Measurements from ENCODE around the gene FTCDNL1. TPM values are rescaled to one million over a fixed set of nuclear protein-coding genes. Genes with fewer than 3 reads are reported as not detected.

FTCDNL1 gene
- total RNA-seq, 2 experiments from 2014 or later: 1.7 to 2.0 TPM

DNA sequence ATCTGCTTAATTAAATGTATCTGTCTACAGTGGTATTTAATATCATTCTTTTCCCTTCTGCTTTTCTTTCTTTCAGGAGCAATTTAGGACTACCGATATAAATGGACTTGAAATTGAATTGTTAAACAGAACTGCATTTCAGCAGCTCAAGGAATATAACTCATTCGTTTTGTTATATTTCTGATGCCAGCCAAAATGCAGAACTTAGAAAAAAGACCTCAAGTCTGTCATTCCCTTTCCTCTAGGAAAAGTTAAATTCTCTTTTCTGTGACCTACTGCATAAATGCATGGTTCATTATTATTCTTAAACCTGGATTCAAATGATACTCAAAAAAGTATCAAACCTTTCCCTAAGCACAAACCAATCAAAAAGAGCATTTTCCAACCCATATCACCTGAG is 21.4 kb downstream of the FTCDNL1 start:
- H3K36me3 Mint-ChIP-seq: no peaks in the 10 kb centered on the region
- H3K4me1 Mint-ChIP-seq: no peaks in the 10 kb centered on the region
- H3K9me3 Mint-ChIP-seq: no peaks in the 10 kb centered on the region
- no peak for ATAC-seq (ENCODE audit: low read depth)
- no peak overlapping the region for H3K27ac Mint-ChIP-seq
- no peak for DNase-seq
- peaks cover under 1% of the 10 kb centered on the region for H3K27me3 Mint-ChIP-seq
- no peak overlapping the region for H3K4me3 Mint-ChIP-seq
- POLR2A ChIA-PET: no interaction called here

DNA sequence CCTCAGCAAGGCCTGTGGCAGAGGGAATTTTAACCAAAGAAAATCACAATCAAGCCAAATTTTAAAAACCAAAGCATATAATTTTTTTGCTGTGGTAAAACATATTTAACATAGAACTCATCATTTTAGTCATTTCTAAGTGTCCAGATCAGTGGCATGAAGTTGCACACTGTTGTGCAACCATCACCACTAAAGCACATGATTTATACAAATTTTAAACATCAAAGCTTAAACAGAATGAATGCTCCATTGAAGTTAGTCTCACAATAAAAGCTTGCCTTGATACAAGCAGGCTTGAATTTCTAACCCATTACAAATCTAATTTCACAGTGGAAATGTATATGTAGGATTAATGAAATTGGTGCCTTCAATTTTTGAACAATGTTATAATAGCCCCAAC is 31.2 kb downstream of the FTCDNL1 start:
- H3K36me3 Mint-ChIP-seq: peaks cover 1% of the 10 kb centered on the region
- no peak overlapping the region for H3K27ac Mint-ChIP-seq
- no peaks in the 10 kb centered on the region for H3K9me3 Mint-ChIP-seq
- POLR2A ChIA-PET: no interaction called here
- ATAC-seq (ENCODE audit: low read depth): no peak
- peaks cover 2% of the 10 kb centered on the region for H3K27me3 Mint-ChIP-seq
- H3K4me1 Mint-ChIP-seq: peaks cover 2% of the 10 kb centered on the region
- no peak overlapping the region for H3K4me3 Mint-ChIP-seq
- no peak for DNase-seq

DNA sequence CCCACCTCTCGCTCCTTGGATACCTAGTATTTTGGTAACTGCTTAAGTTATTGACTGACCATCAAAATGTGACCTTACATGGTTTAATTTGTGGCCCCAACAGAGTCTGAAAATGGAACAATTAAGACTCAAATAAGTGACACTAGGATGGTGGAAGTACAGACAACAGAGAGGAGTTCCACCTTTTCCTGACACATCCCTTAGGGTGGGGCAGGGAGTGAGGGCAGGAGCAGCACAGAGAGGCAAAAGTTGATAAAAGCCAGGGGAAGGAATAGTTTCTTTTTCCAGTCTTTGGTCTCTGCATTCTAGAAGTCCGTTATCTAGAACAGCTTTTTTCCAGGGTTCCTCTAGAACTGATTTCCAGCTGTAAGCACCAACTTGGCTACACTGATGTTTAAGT is 32.2 kb downstream of the FTCDNL1 start:
- POLR2A ChIA-PET: no interaction called here
- Mint-ChIP-seq H3K4me1 (peaks cover 2% of the 10 kb centered on the region), H3K27ac (no peak overlapping the region), H3K4me3 (no peak overlapping the region), H3K9me3 (no peaks in the 10 kb centered on the region), H3K27me3 (peaks cover 2% of the 10 kb centered on the region), H3K36me3 (peaks cover 1% of the 10 kb centered on the region)
- DNase-seq (no peak), ATAC-seq (ENCODE audit: low read depth) (no peak)

DNA sequence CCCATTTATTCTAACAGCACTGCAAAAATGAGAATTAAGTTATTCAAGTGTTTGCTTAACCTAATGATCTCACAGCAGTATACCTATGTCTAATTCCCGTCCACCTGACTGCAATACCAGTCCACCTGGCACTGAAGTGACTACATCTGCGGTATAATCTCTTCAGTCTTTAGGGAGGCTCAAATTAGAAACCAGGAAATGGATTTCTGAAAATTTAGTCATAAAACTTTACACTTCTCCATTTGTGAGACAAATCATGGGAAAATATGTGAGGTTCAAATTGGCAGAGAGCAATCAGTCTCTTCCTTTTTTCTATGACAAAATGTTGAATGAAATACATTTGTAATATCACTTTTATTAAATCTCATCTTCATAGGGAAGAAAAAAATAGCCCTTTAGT is 33.0 kb downstream of the FTCDNL1 start:
- no peak for DNase-seq
- POLR2A ChIA-PET: no interaction called here
- Mint-ChIP-seq H3K27ac (no peak overlapping the region), H3K27me3 (peaks cover 2% of the 10 kb centered on the region), H3K4me1 (peaks cover 2% of the 10 kb centered on the region), H3K36me3 (peaks cover under 1% of the 10 kb centered on the region), H3K4me3 (no peak overlapping the region), H3K9me3 (no peaks in the 10 kb centered on the region)
- no peak for ATAC-seq (ENCODE audit: low read depth)

DNA sequence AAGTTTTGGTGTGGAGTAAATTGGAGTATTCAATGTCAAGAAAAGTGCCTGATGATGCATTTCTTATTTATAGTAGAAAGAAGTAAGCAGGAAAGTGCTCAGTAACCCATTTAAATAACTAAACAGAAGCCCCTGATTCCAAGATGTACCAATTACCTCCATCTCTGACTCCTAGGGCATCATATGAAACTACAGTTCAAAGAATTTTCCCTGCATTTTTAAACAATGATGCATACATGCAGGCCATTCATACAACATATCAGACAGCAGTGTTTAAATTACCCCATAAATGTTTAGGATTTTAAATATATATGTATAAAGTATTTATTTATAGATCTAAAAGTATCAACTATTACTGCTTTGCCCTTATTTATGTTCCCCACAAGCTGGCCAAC is 36.2 kb downstream of the FTCDNL1 start:
- no peak overlapping the region for H3K4me3 Mint-ChIP-seq
- peaks cover 2% of the 10 kb centered on the region for H3K27me3 Mint-ChIP-seq
- DNase-seq (no peak), ATAC-seq (ENCODE audit: low read depth) (no peak)
- H3K9me3 Mint-ChIP-seq: no peaks in the 10 kb centered on the region
- POLR2A ChIA-PET: no interaction called here
- H3K4me1 Mint-ChIP-seq: peaks cover 2% of the 10 kb centered on the region
- no peaks in the 10 kb centered on the region for H3K36me3 Mint-ChIP-seq
- no peak overlapping the region for H3K27ac Mint-ChIP-seq

DNA sequence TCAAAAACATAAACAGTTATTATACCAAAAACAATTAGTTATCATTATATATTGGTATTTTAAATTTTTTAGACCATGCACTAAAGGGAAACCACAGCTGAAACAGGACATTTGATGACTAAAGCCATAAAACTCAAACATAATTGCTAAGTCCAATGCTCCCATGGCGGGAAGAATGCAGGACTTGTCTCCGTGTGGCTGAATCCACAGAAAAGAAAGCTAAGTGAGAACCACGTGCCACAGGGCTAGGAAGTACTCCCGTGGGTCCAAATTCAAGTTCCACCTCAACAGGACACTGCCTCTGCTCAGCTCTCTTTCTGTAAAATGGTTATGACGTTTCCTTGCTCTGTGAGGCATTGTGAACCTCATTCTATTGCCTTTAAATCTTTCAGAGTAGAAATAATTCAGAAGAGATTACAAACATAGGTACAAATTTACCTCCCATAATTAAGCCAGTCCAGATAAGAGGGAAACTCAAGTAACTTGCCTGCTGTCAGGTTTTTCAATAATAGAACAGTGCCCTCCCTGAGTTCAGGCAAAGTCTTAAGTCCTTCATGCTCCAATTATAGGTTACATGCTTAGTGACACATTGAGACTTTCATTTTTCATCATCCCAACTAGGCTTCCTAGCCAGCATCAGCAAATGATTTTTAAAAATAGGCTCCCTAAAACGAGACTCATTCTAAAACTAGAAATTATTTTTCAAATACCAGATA is 36.7 kb downstream of the FTCDNL1 start:
- H3K27me3 Mint-ChIP-seq: peaks cover 2% of the 10 kb centered on the region
- H3K36me3 Mint-ChIP-seq: no peaks in the 10 kb centered on the region
- H3K4me1 Mint-ChIP-seq: peaks cover 2% of the 10 kb centered on the region
- ATAC-seq (ENCODE audit: low read depth) (no peak), DNase-seq (no peak)
- H3K27ac Mint-ChIP-seq: no peak overlapping the region
- no peak overlapping the region for H3K4me3 Mint-ChIP-seq
- H3K9me3 Mint-ChIP-seq: no peaks in the 10 kb centered on the region
- POLR2A ChIA-PET: no interaction called here

DNA sequence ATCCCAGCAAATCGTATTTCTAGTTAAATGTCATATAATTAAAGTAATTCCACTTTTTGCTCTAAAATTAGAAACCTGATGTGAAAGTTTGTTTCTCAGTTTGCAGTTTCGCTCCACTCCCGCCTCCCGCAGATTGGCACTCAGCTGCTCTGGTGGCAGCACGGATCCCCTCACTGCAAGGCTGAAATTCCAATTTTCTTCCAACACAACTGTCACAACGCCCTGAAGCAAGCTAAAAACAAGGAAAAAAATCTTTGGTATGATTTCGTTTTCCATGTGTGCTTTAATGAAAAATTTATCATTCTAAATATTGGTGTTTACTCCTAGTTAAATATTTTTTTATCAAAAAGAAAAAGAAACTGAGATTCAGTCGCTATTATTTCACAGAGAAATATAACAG is 38.5 kb downstream of the FTCDNL1 start:
- Mint-ChIP-seq H3K4me3 (no peak overlapping the region), H3K27me3 (peaks cover 2% of the 10 kb centered on the region), H3K9me3 (peaks cover 4% of the 10 kb centered on the region), H3K4me1 (no peaks in the 10 kb centered on the region), H3K27ac (no peak overlapping the region), H3K36me3 (no peaks in the 10 kb centered on the region)
- ATAC-seq (ENCODE audit: low read depth) (no peak), DNase-seq (no peak)
- POLR2A ChIA-PET: no interaction called here

DNA sequence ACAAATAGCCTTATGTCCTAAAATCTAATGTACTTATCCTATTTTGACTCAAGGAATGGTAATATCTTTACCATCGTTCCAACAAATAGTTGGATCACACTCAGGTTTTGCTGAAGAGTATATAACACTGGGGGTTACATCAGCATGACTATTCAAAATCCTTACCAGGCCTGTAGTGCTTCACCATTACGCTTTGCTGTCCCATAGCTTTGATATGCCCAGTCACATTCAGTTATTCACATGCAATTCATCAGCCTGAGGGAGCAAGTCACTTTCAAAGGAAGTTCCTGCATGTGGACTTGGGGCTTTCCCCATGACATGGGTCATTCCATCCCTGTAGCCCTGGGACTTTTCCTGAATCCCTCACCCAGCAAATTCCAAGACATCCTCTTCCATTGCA is 39.6 kb downstream of the FTCDNL1 start:
- DNase-seq: no peak
- Mint-ChIP-seq H3K9me3 (peaks cover 4% of the 10 kb centered on the region), H3K27me3 (no peaks in the 10 kb centered on the region), H3K36me3 (no peaks in the 10 kb centered on the region), H3K4me1 (no peaks in the 10 kb centered on the region), H3K4me3 (no peak overlapping the region), H3K27ac (no peak overlapping the region)
- ATAC-seq (ENCODE audit: low read depth): no peak
- POLR2A ChIA-PET: no interaction called here

DNA sequence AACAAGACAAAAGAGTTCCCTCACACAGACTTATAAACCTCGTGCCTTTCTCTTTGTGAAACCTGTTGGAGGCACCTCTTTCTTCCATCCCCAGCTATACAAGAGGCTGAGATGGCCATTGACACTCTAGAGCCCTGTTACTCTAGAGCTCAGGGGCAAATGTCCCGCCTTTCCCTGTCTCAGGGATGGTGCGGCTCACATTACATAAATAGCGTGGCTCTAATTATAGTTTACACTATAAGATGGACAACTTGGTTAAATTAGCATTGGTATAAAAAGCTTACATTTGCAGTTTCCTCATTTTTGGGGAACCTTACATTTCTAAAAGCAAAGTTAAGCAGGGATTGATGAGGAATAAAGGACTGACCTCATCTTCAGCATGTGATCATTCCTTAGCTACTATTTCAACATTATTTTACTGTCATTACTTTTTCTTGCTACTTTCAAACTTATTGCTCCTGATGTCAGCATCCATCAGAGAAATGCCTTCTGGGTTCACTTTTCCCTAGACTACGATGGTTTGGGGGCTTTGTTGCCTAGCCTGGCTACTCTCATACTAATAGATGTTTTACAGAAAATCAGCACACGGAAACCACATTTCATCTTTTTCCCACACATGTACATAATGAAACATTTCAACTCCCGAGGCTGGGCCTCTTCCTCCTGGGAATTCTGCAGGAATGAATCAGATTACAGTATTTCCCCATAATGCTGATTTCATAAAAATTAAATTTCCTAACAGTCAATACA is 40.4 kb downstream of the FTCDNL1 start:
- H3K36me3 Mint-ChIP-seq: no peaks in the 10 kb centered on the region
- no peak overlapping the region for H3K4me3 Mint-ChIP-seq
- H3K4me1 Mint-ChIP-seq: no peaks in the 10 kb centered on the region
- no peak for DNase-seq
- no peak for ATAC-seq (ENCODE audit: low read depth)
- H3K9me3 Mint-ChIP-seq: peaks cover 4% of the 10 kb centered on the region
- POLR2A ChIA-PET: no interaction called here
- H3K27ac Mint-ChIP-seq: no peak overlapping the region
- H3K27me3 Mint-ChIP-seq: no peaks in the 10 kb centered on the region

DNA sequence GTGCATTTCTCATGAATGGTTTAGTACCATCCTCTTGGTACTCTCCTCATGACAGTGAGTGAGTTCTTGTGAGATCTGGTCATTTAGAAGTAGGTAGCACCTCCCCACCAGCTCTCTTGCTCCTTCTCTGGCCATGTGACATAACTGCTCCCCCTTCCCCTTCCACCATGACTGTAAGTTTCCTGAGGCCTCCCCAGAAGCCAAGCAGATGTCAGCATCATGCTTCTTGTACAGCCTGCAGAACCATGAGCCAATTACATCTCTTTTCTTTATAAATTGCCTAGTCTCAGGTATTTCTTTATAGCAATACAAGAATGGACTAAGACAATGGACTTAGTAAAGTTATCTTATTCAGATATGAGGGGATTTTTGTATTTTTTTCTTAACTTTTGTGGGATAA is 43.0 kb downstream of the FTCDNL1 start:
- Mint-ChIP-seq H3K36me3 (no peaks in the 10 kb centered on the region), H3K27me3 (no peaks in the 10 kb centered on the region), H3K4me3 (no peak overlapping the region), H3K27ac (no peak overlapping the region), H3K9me3 (peaks cover 4% of the 10 kb centered on the region), H3K4me1 (no peaks in the 10 kb centered on the region)
- ATAC-seq (ENCODE audit: low read depth) (no peak), DNase-seq (no peak)
- POLR2A ChIA-PET: no interaction called here

DNA sequence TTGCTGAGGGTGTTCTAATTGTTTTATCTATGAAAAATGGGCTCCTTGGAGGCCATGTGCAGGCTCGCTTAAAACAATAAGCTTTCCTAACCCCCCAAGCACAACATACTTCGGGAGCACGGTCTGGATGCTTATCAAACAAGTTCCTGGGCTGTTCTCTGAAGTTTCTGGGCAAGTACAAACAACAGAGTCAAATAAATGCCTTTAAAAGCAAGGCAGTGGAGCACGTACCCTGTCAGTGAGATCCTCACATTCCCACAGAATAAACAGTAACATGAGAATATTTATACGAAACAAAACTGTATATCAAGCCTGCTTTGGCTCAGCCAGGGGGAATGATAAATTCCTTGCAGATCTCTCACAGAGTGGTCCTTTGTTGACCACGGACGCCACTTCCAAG is 44.8 kb downstream of the FTCDNL1 start:
- Mint-ChIP-seq H3K27ac (no peak overlapping the region), H3K4me3 (no peak overlapping the region), H3K36me3 (no peaks in the 10 kb centered on the region), H3K4me1 (no peaks in the 10 kb centered on the region), H3K27me3 (no peaks in the 10 kb centered on the region), H3K9me3 (peaks cover 4% of the 10 kb centered on the region)
- POLR2A ChIA-PET: no interaction called here
- DNase-seq: no peak
- no peak for ATAC-seq (ENCODE audit: low read depth)

DNA sequence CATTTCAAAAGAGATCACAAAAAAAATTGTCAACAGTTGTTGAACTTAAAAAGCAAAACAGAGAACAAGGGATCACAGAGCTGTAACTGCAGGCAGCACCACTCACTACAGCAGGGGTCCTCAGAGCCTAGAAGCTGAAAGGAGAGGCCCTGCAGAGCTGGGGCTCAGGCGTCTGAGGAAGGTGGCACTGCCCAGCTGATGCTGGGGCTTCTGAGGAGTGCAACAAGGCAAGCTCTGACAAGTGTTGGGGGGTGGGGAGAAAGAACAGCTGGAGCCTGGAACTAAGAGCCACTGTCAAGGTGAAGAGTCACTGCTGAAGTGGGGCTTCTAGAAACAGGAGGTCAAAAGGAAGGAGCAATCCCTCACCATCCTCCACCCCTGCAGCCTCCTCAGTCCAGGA is 46.2 kb downstream of the FTCDNL1 start:
- no peak for ATAC-seq (ENCODE audit: low read depth)
- DNase-seq: no peak
- no peaks in the 10 kb centered on the region for H3K4me1 Mint-ChIP-seq

DNA sequence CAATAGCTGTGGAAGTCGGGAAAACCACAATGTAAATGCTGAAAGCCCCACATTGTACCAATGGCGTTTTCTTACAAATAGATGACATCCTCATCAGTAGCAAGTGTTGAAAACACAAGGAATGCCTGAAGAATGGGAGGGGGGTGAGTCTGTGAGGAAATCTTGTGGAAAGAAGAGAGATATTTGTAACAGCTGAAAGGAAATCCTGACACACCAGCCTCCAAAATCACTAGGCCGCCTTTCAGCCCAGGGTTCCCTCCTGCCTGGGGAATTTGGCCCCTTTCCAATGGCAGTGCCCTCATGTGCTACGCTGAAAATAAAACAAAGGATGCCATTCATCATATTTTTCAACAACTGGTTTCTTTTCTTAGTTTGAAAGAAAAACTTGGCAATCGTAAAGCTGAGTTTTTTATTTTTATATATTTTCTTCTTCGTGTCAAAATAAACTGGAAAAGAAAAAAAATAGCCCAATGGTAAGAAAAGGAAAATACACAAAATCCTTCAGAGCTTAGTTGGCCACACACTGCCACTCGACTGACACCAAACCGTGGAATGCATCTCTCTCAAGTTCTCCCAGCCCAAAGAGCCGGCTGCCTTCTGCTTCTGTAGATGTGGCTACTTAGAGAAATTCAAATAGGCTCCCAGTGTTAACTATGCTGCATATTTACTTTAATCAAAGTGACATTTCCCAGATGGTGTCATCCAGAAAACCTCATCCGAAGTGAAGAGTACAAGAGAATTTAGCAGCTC is 52.0 kb downstream of the FTCDNL1 start:
- no peaks in the 10 kb centered on the region for H3K9me3 Mint-ChIP-seq
- no peak for DNase-seq

More for the DNA sequence above, 46.2 kb downstream of the FTCDNL1 start:
- Mint-ChIP-seq H3K9me3 (peaks cover 4% of the 10 kb centered on the region), H3K36me3 (no peaks in the 10 kb centered on the region), H3K27ac (no peak overlapping the region), H3K27me3 (no peaks in the 10 kb centered on the region), H3K4me3 (no peak overlapping the region)
- POLR2A ChIA-PET: no interaction called here

More for the DNA sequence above, 52.0 kb downstream of the FTCDNL1 start:
- H3K36me3 Mint-ChIP-seq: no peaks in the 10 kb centered on the region
- peaks cover 3% of the 10 kb centered on the region for H3K27me3 Mint-ChIP-seq
- no peak for ATAC-seq (ENCODE audit: low read depth)
- H3K4me3 Mint-ChIP-seq: no peak overlapping the region
- H3K4me1 Mint-ChIP-seq: peaks cover 7% of the 10 kb centered on the region
- H3K27ac Mint-ChIP-seq: no peak overlapping the region
- POLR2A ChIA-PET: no interaction called here
